ENCODE measurements around the gene TP53I13. TPM values are rescaled to one million over a fixed set of nuclear protein-coding genes. Genes with fewer than 3 reads are reported as not detected.

The TP53I13 gene
- total RNA-seq, 1 donor from 2014 or later: 51.3 TPM

DNA sequence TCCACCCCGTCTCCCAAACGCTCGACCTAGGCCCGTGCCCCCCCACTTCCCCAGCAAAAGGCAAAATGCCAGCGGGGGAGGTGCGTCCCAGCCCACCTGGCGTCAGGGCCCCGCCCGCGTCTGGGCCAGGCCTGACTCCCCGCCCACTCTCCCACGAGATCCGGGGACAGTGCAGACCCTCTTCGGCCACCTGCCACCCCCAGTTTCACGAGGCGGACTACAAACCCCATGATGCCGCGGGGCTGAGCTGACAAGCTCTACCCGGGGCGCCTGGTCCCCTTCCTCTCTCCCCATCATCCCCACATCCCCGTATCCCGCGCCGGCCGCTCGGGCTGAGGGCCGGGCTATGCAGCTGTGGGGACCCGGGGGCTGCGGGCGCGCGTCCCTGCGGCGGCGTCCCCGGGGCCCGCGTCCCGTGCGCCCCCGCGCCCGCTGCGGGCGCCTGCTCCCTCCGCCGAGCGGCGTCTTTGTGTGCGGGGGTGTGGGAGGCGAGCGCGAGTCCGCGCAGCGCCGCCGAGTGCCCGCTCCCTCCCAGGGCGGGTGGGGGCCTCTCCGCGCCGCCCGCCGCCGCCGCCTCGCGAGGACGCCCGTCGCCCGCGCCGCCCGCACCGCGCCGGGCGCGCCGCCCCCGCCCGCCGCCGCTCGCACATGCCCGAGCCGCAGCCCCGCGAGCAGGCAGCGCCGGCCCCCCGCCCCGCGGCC lies 24.5 kb downstream of the TP53I13 start, which contains the start of gene ANKRD13B:
Gene ANKRD13B (plus strand): TSS at position 283 of the 702 bp plus-strand sequence. CDS start 490 bp downstream, outside the sequence.
- DNase-seq (ENCODE audit: low spot score): no peak

- no peak for DNase-seq (ENCODE audit: low spot score)
Measured at GRCh38 chr17:29593591-29594518, 25.4 kb downstream of the TP53I13 start.

DNA sequence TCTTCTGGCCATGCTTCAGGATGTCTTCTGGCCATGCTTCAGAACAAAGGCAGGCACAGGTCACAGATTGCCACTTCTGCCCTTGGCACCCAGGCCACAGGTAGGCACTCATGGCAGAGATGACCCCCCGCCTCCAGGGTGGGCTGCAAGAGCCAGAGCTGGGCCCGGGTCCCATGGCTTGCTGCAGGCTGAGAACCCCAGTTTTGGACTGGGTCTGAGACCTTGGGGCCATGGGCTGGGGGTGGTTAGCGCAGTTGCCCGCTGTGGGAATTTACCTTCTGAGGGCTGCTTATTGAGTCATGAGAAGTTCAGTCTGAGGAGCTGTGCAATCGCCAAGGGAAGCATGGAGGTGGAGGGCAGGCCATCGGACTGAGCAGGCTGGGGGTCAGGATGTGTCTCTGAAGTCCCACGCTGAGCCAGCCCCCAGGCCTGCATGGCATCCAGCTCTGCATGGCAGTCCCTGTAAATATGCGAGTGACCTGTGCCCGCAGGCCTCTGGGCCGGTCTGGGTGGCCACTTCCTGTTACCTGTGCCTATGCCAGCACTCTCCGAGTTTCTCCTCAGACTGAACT lies 26.1 kb downstream of the TP53I13 start:
- DNase-seq (ENCODE audit: low spot score): no peak

- no peak for DNase-seq (ENCODE audit: low spot score)
Measured at GRCh38 chr17:29595107-29595942, 26.8 kb downstream of the TP53I13 start.

GRCh38 chr17:29595943-29596774 lies 27.7 kb downstream of the TP53I13 start:
- no peak for DNase-seq (ENCODE audit: low spot score)

- DNase-seq (ENCODE audit: low spot score): no peak
Measured at GRCh38 chr17:29596811-29597210, 28.3 kb downstream of the TP53I13 start.

DNA sequence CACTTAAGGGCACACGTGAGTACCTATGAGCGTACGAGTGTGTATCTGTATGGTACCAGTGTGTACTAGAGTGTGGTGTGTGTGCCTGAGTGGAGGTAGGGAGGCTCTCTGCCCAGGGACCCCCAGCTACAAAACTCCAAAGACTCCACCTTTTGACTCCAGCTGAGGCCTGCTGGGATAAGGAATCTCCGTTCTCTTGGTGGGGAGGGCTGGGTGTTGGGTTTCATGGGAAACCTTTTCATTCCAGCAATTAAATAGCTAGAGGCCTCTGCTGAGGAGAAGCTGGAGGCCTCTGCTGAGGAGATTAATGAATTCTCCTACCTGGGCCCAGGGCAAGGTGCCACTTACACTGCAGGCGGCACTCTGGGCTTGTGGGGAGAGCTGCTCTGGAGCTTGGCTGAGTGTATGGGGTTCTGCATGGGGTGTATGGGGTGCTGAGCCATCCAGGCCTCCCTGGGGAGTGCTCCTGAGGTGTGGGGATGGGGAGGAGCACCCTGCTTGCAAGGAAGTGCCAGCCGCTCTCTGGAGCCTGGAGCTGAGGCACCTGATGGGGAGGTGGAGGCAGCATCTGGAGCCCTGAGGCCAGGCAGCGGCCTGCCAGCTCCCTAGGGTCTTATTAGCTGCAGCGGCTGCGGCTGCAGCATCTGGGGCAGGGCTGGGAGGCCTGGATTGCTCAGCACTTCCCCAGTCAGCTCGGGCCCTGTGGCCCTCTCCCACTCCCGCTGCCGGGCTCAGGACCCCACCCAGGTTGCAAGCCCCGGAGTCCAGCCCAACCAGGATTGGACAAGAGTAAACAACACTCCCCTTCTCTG lies 29.1 kb downstream of the TP53I13 start:
- no peak for DNase-seq (ENCODE audit: low spot score)

DNA sequence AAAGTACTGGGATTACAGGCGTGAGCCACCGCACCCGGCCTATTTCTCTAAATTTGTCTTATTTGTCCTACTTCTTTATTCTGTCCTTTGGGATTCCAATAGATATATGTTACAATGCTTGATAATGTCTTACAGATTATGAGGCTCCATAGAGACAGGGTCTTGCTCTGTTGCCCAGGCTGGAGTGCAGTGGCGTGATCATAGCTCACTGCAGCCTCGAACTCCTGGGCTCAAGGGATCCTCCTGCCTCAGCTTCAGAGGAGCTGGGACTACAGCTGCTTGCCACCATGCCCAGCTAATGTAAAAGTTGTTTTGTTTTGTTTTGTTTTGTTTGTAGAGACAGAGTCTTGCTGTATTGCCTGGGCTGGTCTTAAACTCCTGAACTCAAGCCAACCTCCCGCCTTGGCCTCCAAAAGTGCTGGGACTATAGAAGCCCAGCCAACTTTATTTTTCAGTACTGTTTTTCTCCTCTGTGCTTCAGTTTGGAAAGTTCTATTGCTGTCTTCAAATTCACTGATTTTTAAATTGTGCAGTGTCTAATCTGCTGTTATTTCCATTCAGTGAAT lies 34.7 kb downstream of the TP53I13 start:
- no peak for DNase-seq (ENCODE audit: low spot score)

DNA sequence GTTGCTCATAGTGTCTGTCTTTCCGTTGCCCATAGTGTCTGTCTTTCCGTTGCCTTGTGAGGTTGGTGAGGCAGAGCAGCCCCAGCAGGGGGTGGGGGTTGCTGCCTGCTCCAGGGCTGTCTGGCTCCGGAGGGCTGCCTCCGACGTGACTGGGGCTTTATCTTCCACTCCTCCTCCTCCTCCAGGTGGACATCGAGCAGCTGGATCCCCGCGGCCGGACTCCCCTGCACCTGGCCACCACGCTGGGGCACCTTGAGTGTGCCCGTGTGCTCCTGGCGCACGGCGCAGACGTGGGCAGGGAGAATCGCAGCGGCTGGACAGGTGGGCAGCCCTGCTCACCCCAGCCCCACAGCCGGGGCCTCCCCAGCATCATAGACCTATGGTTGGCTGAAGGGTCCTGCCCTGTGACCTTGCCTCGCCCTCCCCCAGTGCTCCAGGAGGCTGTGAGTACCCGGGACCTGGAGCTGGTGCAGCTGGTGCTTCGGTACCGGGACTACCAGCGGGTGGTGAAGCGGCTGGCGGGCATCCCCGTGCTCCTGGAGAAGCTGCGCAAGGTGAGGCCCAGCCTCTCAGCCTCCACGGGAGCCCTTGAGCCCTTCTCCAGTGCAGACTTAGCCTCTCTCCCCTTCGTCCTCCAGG lies 39.2 kb downstream of the TP53I13 start:
- no peak for DNase-seq (ENCODE audit: low spot score)

DNA sequence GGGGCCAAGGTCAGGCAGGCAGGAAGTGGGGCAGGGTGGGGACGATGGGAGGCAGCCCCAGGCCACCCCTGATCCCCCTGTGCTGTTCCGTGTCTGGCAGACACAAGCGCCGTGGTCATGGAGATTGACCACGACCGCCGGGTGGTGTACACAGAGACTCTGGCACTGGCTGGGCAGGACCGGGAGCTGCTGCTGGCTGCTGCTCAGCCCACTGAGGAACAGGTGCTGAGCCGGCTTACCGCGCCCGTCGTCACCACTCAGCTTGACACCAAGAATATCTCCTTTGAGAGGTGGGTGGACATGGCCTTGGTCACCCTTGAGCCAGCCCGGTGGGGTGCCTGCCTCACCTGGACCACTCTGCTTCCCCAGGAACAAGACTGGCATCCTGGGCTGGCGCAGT lies 40.5 kb downstream of the TP53I13 start:
- DNase-seq (ENCODE audit: low spot score): no peak

- no peak for DNase-seq (ENCODE audit: low spot score)
Measured at GRCh38 chr17:29610395-29610794, 41.9 kb downstream of the TP53I13 start.

DNA sequence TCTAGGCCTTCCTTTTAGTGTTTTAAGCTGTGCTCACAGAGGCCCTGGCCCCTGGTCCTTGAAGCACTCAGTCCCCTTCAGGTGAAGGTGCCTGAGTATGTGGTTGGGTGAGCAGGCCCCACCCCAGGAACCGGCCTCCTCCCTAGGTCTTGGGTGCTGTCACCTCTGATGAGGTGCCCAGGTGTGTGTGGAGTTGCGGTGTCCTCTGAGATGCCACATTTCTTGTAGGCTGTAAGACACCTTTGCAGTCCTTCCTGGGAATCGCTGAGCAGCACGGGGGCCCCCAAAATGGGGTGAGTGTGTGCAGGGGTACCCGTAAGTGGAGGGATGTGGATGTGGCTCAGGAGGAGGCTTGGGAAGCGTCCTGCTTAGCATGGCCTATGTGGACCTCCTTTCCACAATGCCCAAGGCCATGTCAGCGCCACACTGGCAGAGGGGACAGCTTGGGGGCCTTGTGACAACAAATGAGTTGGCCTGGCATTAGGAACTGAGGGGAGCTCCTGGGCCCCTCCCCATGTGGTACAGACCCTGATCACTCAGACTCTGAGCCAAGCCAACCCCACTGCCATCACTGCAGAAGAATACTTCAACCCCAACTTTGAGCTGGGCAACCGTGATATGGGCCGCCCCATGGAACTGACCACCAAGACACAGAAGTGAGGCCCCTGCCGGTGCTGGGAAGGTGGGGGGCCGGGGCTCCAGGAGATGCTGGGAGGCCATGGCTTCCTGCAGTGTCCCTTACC lies 43.0 kb downstream of the TP53I13 start:
- DNase-seq (ENCODE audit: low spot score): no peak

- no peak for DNase-seq (ENCODE audit: low spot score)
Measured at GRCh38 chr17:29612094-29612403, 43.5 kb downstream of the TP53I13 start.

DNA sequence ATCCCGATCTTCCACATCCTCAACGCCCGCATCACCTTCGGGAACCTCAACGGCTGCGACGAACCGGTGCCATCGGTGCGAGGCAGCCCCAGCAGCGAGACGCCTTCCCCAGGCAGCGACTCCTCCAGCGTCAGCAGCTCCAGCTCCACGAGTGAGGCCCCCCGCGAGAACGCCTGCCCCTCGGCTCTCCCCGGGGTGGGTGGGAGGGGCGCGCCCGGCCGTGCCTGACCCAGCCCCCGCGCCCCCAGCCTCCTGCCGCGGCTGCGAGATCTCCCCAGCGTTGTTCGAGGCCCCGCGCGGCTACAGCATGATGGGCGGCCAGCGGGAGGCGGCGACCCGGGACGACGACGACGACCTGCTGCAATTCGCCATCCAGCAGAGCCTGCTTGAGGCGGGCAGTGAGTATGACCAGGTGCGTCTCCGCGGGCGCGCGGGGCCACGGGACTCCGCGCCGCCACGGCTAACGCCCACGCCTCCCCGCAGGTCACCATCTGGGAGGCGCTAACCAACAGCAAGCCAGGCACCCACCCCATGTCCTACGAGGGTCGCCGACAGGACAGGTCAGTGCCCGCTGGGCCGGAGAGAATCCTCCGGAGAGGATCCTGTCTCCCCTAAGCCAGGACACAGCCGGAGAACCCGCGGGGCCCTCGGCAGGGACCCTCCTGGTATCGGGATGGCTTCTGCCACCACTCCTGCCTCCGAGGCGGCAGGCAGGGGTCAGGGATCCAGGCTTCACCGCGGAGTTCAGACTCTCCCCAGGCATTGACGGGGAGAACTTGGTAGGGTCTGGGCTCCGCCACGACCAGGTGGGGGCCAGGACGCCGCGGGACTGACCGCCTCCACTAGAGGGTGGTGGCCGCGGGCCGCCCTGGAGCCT lies 44.1 kb downstream of the TP53I13 start:
- DNase-seq (ENCODE audit: low spot score): no peak

GRCh38 chr17:29613352-29613837 lies 44.9 kb downstream of the TP53I13 start:
- peak; percentile 92 for DNase-seq (ENCODE audit: low spot score)

DNA sequence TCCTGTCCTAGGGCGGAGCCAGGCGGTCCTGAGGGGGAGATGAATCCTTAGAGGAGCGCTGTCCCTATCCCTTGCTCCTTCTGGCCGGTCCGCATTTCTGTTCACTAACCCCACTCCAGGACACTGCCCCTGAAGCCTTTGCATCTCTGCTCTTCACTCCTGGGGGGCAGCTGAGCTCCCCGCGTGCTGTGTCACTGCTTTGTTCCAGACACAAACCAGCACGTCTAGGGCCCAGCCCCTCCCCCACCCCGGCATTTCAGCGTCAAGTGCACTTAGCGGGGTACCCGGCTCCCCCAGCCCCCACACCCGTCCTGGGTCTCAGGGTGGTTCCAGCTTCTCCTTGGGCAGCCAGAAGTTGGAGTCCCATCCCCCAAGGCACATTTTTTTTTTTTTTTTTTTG lies 45.4 kb downstream of the TP53I13 start:
- no peak for DNase-seq (ENCODE audit: low spot score)
